ENCODE results near the gene CNTRL.

Gene CNTRL

DNA sequence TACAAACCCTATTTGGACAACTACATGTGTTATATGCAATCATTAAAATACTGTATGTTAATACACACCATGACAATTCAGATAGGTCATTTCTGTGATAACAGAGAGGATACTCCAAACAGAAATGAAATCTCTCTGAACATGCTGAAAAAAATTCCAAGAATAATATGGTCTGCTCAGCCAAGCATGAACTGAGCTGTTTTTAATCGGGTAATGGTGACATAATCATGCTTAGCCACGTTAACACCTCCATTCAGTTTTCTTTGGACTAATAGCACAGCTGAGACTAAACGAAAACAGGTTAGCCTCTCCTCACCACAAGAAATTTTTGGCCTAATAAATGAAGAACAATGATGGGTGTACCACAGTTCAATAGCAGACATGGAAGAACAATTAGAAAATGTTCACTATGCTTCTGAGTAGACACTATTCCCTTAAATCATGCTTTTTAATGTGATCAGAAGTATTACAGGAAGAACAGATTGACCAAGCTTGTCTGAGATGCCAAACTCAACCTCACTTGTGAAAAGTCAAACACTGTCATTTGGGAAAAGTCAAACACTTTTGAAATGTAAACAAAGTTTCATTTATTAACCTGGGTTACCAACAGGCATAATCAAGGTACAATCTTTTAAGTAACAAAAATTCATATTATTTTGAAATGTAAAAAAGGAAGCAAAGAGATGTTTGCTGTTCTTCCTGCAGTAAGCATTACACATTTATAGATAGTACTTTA lies 107.5 kb downstream of the CNTRL start:
- DNase-seq = no peak

DNA sequence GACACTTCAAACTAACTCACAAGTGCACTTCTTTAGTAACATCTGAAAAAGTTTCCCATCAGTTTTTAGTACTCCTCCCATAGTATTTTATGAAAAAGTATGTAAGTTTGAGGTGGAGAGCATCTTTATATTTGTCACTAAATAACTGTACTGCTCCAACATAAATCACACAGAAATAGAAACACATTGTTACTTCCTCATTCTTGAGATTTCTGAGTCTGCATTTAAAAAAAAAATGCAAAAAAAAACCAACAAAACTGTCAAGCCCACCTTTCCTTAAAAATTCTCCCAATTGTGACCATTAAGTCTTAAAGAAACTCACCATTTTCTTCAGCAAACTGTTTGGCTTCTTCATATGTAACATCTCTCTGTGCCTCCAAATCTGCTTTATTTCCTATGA lies 108.2 kb downstream of the CNTRL start:
- DNase-seq = no peak

DNA sequence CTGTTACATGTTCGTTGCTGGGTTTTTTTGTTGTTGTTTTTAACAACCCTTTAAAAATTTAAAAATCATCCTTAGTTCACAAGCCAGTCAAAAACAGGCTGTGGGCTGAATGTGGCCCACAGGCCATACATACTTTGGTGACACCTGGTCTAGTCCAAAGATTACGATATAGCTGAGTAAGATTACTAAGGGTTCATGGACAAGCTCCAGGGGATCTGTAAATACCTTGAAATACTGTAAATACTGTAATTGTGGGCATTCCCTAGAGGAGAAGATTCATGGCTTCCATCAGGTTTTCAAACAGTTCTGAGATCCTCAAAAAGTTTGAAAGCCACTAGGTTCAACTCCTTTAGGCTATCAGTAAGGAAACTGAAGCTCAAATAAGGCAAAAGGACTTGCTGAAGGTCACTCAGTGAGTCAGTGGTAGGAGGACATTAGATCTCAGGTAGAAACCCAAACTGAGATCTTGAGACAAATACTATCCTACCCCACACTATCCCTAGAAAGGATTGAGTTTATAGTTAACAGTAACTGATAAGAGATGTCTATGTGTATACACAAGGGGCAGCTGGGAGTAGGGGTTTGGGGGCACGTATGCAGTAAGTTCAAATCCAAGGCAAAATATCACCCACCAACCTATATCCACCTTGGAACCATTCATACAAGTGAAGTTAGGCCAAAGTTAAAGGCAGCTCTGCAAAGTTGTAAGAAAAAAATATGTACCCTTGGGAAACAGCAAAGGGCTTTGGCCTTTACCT lies 109.1 kb downstream of the CNTRL start:
- DNase-seq = no peak

DNA sequence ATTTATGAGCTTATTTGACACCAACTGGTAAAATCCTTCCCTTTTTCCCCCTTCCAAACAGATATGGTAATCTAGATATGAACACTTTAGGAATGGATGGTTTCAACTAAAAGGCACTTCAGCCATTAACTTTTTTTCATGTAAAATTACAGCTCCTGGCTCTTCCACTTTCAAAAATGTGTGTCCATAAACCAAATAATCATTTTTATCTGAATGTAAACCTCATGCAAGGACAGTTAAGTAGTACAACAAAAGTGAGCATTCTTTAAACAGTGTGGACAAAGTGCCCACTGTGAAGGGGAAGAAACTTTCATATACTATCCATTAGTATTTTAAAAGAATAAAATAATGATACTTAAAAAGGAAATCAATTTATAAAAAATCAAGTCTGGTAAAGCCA lies 109.7 kb downstream of the CNTRL start:
- no peak for DNase-seq

DNA sequence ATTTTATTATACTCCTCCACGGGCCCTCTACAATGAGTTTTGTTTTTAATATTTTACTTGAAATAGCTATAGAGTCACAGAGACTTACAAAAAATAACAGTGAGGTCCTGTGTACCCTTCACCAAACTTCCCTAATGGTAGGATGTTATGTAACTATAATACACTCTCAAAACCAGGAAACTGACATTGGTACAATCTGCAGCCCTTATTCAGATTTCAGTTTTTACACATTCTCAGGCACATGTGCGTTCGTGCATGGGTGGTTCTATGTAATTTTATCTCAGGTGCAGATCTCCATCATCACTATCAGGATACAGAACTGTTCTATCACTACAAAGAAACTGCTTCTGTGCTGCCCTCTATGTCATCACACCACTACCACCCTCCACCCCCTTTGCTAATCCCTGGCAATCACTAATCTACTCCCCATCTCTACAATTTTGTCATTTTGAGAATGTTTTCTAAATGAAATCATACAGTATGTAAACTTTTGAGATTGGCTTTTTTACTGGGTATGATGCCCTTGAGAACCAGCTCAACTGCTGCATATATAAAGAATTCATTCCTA lies 110.5 kb downstream of the CNTRL start:
- DNase-seq = no peak

DNA sequence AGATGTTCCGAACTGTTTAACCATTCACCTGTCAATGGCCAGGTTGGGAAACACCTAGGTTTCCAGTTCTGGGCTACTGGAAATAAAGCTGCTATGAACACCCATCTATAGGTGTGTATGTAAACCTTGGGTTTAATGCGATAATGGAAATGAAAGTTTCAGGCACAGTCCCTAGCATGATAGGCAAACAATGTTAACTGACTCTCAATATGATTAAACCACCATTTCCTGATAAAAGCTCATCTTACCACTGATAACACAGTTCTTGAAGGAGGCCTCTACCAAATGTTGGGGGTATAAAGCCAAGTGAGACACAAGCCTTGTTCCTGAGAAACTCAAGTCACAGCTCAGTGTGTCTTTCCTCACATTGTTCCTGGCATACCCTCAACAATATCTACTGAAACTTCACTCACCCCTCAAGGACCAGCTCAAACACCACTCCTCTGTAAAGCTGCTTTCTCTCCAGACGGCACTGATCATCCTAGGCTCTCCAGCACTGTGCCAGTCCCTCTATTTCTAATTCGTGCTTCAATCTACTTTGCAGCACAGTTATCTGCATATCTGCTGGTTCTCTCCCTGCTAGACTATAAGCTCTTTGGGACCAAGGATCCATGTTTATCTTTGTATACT lies 111.1 kb downstream of the CNTRL start:
- no peak for DNase-seq

DNA sequence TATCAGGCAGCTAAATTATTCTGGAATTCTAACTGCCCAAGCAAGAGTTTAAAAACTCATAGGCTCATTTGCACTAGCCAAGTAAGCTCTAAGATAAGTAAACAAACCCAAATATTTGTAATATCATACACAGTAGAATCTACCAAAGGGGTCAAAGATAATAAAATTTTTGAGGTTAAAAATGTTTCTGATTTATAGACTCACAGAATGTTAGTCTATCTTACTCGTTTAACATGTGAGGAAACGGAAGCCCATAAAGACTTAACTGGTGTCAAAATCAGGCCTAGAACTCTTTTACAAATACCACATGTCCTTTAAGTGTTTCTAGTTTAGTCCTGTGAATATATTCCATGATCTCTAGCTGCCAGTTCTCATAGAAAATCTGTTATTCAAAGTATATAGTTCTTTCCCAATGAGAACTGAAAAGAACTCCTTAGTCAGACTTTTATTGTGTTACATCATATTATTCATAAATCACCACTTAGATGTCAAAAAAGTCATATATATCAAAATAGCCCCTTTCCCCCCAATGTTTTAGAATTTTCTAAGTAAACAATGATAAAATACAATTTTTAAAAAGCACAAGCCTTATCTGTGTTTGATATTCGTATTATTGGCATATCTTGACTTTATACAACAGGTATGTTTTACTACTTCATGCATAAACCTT lies 113.0 kb downstream of the CNTRL start:
- no peak for DNase-seq

DNA sequence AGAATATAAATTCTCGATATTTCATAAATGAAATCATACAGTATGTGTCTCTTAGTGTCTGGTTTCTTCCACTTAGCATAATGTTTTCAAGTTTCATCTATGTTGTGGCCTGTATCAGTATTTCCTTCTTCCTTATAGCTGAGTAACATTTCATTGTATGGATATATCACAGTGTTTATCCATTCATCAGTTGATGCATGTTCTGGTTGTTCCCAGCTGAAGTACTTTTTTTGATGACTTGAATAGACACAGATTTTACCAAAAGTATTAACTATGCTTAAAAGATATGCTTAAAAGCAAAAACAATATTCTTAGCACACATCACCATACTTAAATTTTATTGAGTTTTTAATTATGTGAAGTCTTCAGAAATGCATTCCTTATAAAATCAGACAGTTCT lies 114.3 kb downstream of the CNTRL start:
- DNase-seq = no peak

DNA sequence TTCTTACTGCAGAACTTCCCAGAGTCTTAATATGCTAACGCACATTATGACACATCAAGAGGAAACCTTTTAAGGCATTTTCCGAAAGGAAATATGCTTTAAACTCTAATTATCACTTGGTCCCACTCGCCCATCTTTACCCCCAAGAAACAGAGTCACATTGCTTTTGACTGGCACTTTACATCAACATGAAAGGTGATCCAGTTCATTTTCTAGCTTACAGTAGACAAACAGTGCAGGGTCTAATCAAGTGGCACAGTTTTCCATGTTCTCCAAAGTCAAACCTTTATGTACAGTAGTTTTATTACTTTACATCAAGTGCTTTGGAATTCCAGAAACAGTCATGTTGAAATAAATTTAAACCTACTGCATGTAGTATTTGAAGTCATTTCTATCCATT lies 114.9 kb downstream of the CNTRL start:
- DNase-seq = no peak

DNA sequence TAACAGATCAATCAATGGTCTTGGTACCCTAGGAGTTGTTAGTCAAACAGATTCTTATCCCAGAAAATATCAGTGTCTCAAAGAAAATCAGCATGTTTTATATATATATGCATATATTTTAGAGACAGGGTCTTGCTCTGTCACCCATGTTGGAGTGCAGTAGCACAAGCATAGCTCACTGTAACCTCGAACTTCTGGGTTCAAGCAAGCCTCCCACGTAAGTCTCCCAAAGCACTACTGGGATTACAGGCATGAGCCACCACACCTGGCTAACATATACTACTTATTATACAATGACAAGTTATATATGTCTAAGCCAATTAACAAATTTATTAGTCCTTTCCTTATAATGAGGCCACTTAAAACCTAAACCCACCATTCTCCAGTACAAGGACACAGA lies 116.5 kb downstream of the CNTRL start:
- no peak for DNase-seq

DNA sequence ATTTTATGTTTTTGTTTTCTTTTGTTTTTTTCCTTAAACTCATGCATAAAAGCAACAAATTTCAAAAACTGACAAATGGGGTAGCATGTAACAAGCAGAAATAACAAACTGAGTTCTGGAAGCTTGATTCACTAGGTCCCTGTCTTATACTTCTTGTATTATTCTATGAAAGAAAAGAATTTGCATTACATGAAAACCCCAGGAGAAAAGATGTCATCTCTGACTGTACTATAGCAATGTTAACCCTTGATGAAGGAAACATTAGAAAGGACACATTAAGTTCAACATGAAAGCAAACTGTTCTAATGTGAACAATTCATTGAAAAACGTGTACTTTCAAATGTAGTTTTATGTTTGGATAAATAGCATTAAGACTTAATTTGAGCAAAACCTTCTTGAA lies 117.8 kb downstream of the CNTRL start:
- no peak for DNase-seq

DNA sequence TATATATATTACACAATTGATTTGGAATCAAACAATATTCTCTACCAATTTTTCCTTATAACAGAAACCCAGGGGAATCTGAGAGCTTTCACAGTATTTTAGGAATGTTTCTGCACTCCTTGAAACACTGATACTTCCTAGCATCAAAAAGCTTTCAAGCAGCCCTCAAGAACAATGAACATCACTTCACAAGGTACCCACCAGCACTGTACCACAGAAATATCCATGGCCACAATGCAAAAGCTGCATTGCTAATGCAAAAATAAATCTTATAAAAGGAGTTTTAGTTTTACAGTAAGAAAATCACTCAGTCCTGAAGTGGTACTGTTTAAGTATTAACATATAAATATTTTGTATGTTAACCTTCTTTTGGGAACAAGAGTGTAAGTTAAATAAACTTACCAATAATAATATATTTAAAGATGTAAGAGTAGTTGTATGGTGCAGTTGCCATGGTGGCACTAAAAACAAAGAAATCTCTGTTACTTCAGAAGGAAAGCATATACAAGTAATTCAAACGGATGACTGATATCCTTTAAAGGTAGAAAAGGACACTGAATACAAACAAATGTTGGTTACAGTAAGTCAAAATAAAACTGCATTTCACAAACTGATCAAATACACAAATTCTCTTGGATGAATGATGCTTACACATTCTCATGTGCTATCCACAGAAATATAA lies 118.3 kb downstream of the CNTRL start:
- DNase-seq = no peak

DNA sequence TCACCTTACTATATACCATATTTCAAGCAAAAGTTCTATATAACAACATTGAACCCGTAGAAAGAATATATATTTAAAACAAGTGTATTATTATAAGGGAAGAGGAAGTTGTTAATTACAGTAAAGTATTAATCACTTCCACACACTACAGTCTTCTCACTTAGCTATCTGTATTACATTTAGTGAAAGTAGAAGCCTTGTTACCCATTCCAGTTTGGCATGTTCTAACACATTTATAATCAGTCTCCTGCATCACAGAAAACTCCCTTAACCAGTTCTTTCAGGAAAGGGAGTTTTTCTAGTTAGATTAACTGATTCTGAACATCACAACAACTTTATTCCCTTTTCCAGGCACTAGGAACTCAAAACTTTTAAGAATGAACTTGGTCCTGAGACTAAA lies 120.0 kb downstream of the CNTRL start:
- DNase-seq = no peak

DNA sequence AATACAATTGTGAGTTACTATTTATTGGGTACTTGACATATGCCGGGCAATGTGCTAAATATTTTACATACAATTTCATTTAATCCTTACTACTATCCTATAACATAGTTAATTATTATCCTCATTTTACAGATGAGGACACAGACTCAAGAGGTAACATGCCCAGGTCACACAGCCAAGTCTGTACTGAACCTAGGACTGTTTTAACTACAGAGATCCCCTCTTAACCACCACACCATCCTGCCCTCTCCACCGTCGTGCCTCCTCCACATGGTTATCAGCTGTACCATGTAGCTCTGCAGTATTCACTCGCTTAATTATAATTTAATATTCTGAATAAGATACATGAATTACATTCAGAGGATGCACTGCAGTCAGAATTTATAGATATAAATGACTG lies 121.6 kb downstream of the CNTRL start:
- no peak for DNase-seq

DNA sequence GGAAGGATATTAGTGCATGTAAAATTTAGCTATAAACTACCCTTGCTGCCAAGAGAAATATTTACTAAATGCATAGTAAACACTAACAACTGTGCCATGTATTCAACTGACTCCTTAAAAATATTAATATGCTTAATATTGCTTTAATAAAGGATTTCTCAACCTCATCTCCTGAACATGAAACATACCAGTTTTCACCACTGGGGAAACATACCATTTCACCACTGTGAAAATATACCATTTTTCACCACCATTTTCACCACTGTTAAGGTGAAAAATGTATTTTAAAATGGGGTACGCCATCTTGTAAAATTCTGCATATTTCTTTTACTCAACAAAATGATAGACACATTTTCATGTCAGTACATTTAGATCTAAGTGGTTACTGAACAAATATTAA lies 122.4 kb downstream of the CNTRL start:
- no peak for DNase-seq

DNA sequence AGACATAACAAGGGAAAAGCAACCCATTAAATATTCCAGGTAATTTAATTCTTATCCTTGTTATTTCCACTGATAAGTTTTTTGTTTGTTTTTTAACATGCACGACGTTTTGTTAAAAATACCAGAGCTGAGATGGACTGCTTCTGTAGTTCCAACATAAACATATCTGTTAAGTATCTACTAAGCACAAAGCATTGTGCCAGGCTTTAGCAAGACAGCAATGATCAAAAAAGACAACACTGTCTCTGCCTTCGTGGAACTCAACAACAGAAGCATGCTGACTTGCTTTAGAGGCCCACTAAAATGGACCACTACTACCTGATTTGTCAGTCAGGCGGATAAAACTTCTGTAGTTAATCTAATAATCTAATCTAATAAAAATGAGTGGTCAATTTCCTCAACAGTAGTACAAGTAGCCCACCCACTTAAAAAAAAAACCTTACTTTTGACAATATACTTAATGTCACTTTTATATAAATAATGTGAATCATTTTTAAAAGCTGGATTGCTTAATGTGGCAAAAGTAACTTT lies 123.8 kb downstream of the CNTRL start:
- DNase-seq = no peak

DNA sequence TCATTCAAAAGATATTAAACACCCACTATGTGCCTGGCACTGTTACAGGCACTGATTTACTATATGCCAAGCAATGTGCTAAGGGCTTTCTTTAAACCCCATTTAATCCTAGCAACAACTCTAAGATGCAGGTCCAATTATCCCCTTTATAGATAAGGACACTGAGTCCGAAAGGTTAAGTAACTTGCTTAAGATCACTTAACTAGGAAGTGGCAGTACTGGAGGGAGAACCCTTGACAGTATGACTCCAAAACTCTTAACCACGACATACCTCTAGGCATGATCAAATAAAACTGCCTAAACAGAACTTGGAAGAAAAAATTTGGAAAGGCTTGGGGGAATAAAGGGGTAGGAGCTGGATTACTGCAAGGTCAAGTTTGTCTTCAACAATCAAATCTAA lies 125.2 kb downstream of the CNTRL start:
- DNase-seq = no peak

DNA sequence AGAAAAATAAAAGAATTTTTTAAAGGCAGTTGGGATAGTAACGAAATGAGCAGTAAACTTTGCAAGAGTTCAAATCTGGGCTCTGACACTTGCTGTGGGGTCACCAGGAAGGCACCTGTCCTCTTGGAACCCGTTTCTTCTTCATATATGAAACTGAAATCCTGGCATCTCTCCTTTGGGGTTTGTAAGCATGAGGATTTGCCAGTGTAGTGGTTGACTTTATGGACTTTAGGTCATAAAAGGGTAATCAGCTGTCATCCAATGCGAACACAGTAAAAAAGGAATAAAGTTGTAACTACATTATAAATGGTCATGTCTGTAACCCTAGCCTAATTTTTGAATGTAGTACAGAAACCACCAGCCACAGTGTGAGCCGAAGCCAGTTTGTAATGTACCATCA lies 125.6 kb downstream of the CNTRL start:
- no peak for DNase-seq

DNA sequence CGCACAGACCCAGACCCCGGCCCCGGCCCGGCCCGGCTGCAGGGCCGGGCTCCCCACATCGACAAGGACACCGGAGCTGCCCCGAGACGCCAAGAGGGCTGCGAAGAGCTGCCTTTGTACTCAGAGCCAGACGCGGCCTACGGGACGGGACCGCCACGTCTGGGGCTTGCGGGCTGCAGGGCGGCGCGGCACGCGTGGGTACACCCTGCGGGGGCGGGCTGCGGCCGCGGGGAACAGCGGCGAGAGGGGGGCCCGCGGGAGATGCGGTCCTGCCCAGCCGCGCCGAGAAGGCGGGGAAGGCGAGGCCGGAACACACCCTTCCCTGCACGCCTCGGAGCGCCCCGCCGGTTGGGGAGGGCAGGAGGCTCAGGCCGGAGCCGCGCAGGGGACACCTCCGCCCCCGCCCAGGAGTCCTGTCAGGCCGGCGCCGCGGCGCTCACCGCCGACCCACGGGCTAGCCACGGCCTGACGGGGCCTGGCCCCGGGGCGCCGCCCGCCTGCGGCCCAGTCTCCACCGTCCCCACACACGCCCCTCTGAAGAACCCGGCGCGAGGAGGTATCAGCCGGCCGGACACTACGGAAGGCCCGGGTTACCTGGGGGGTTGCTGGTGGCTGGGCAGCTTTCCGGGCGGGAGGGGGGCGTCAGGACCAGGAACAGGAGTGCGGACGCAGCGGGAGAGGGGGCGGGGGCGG lies 126.4 kb downstream of the CNTRL start:
- peak; percentile 14 for DNase-seq

DNA sequence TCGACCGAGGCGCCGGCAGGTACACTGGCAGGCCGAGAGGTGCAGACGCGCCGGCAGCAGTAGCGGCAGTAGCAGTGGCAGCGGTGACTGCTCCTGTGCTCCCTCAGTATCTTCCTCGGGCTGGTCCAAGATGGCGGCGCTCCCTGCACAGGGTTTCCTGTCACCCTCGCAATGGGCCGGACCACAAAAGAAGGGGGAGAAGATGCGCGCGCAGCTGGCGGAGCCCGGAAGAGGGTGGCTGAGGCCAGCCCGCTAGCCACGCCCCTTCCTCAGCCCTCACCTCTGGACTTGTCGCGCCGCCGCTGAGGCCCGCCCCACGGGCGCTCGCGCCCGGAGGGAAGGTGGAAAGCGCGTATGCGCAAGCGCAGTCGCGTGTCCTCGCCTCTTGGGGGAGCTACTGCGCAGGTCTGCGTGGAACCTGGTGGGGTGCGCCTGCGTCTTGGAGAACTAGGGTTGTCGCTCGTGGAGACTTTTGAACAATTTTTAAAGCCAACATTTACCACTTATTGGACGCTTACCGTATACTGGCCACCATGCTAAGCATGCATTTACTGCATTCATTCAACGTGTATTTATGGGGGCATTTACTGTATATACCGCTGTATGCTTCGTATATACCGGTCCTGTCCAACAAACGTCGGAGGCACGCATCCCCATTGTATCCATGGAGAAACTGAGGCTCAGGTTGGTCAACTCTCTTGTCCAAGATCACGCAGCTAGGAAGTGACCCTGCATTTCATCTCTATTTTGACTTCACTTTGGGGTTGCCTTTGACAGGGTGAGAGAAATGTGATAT lies 127.2 kb downstream of the CNTRL start, which contains the start of gene RAB14:
Gene RAB14 (minus strand): TSS at position 132 of the 796 bp plus-strand sequence. CDS start 8,457 bp downstream, outside the sequence.
- DNase-seq = peak; percentile 99

DNA sequence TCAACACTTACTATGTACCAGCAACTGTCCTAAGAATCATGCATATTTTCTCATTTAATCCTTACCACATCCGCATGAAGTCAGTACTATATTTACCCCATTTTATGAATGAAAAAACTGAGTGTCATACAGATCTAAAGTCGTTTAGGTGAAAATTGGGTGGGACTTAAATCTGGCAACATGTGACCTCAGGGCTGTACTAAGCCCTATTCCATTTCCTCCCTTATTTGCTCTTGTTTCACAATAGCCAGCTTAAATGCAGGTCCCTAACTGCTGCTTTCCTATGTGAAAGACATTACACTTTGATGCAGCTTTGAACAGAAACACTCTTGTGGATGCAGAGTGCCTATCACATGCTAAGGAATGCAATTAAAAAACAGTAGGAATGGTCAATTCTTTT lies 129.4 kb downstream of the CNTRL start:
- no peak for DNase-seq
